ENCODE measurements around the gene TMC4. TPM values are rescaled to one million over a fixed set of nuclear protein-coding genes. Genes with fewer than 3 reads are reported as not detected.
"Not testable (repeated sequence)": the region's sequence is repeated elsewhere in the genome, so short reads cannot be mapped to it uniquely, and the experiment has no call there.

Gene TMC4
- total and polyA plus RNA-seq, 2 experiments from 2014 or later, result 0.74 to 3.4 TPM

- H3K4me3 ChIP-seq, result no peak overlapping the region
- H3K27me3 ChIP-seq, result no peaks in the 10 kb centered on the region
- H3K36me3 ChIP-seq, result no peaks in the 10 kb centered on the region
- no peak for DNase-seq (ENCODE audit: low read depth in 1 of 2, low spot score in 1 of 2)
- H3K9me3 ChIP-seq (ENCODE audit: low read depth), result no peaks in the 10 kb centered on the region
- H3K4me1 ChIP-seq (ENCODE audit: low read depth), result peaks cover 3% of the 10 kb centered on the region
- no peak overlapping the region for H3K27ac ChIP-seq
- TF ChIP-seq CTCF (IDR thresholded peaks at IDR 0.05; ENCODE audit: low read depth, low read length), result no peak
These were observed 43.9 kb upstream of the TMC4 start for GRCh38 chr19:54216869-54217268.

- H3K4me1 ChIP-seq (ENCODE audit: low read depth), result peaks cover 15% of the 10 kb centered on the region
- not testable (repeated sequence) for DNase-seq (ENCODE audit: low read depth in 1 of 2, low spot score in 1 of 2); H3K9me3 ChIP-seq (ENCODE audit: low read depth); H3K36me3 ChIP-seq; H3K27me3 ChIP-seq; H3K27ac ChIP-seq; H3K4me3 ChIP-seq
These were observed 41.8 kb upstream of the TMC4 start for GRCh38 chr19:54214734-54215133.

GRCh38 chr19:54214217-54214616 is 41.3 kb upstream of the TMC4 start:
- not testable (repeated sequence) for DNase-seq (ENCODE audit: low read depth in 1 of 2, low spot score in 1 of 2); H3K27me3 ChIP-seq
- peaks cover 20% of the 10 kb centered on the region for H3K4me1 ChIP-seq (ENCODE audit: low read depth)

GRCh38 chr19:54211235-54211634 is 38.3 kb upstream of the TMC4 start:
- Histone ChIP-seq H3K9me3 (ENCODE audit: low read depth) (no peaks in the 10 kb centered on the region), H3K4me1 (ENCODE audit: low read depth) (peaks cover 39% of the 10 kb centered on the region), H3K27ac (peak overlapping the region; percentile 85), H3K27me3 (no peaks in the 10 kb centered on the region), H3K4me3 (no peak overlapping the region), H3K36me3 (peaks cover 19% of the 10 kb centered on the region)
- TF ChIP-seq CTCF (IDR thresholded peaks at IDR 0.05; ENCODE audit: low read depth, low read length), result peak; percentile 1
- no peak for DNase-seq (ENCODE audit: low read depth in 1 of 2, low spot score in 1 of 2)

More at GRCh38 chr19:54214217-54214616, 41.3 kb upstream of the TMC4 start:
- not testable (repeated sequence) for H3K27ac ChIP-seq; H3K9me3 ChIP-seq (ENCODE audit: low read depth); H3K36me3 ChIP-seq; H3K4me3 ChIP-seq

- peaks cover 28% of the 10 kb centered on the region for H3K36me3 ChIP-seq
- H3K9me3 ChIP-seq (ENCODE audit: low read depth), result no peaks in the 10 kb centered on the region
- H3K27me3 ChIP-seq, result no peaks in the 10 kb centered on the region
- peak; percentile 52 to 99 for DNase-seq (ENCODE audit: low read depth in 1 of 2, low spot score in 1 of 2)
- H3K4me3 ChIP-seq, result no peak overlapping the region
- H3K27ac ChIP-seq, result peak overlapping the region; percentile 68
- TF ChIP-seq CTCF (IDR thresholded peaks at IDR 0.05; ENCODE audit: low read depth, low read length), result no peak
- H3K4me1 ChIP-seq (ENCODE audit: low read depth), result peaks cover 39% of the 10 kb centered on the region
These were observed 37.0 kb upstream of the TMC4 start for GRCh38 chr19:54209811-54210494.

GRCh38 chr19:54209058-54209810 is 36.3 kb upstream of the TMC4 start:
- peak overlapping the region; percentile 68 for H3K27ac ChIP-seq
- H3K27me3 ChIP-seq, result no peaks in the 10 kb centered on the region
- H3K9me3 ChIP-seq (ENCODE audit: low read depth), result no peaks in the 10 kb centered on the region
- no peak overlapping the region for H3K4me3 ChIP-seq
- peaks cover 36% of the 10 kb centered on the region for H3K36me3 ChIP-seq
- DNase-seq (ENCODE audit: low read depth in 1 of 2, low spot score in 1 of 2), result no peak
- no peak for TF ChIP-seq CTCF (IDR thresholded peaks at IDR 0.05; ENCODE audit: low read depth, low read length)
- peaks cover 43% of the 10 kb centered on the region for H3K4me1 ChIP-seq (ENCODE audit: low read depth)
